GM18868 (cell line): ENCODE data around the gene TMCC1.

Experiments
- ATAC-seq: cut with Tn5 transposase; IDR thresholded peaks from one replicate; pipeline ENCODE4 v1.9.1; 2021; ENCODE audit warnings: mild to moderate bottlenecking, moderate library complexity; ENCODE audit not compliant: unreplicated experiment

TMCC1 gene

GRCh38 chr3:129602730-129603560, 290.6 kb downstream of the TMCC1 start:
- no peak for ATAC-seq

- no peak for ATAC-seq
Observed at GRCh38 chr3:129602309-129602708, 291.2 kb downstream of the TMCC1 start.

- ATAC-seq, result no peak
Observed at GRCh38 chr3:129601713-129602112, 291.8 kb downstream of the TMCC1 start.

- ATAC-seq, result no peak
Observed at GRCh38 chr3:129600348-129600747, 293.2 kb downstream of the TMCC1 start.

DNA sequence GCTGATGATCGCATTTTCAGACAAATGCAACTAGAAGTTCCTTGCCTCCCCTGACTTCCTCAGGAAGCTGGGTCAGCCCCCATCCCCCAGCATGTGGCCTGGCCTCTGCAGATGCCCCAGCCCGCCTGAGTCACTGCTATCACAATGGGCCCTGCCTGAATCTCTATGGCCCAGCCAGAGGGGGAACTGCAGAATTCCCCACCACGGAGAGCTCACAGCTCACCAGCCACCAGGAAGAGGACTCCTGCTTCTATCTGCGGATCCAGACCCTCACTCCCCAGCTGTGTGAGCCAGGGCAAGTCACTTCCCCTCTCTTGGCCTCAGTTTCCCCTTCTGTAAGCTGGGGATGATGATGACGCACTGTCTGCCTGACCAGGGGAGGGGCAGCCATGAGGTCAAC, 293.9 kb downstream of the TMCC1 start:
- ATAC-seq, result no peak

DNA sequence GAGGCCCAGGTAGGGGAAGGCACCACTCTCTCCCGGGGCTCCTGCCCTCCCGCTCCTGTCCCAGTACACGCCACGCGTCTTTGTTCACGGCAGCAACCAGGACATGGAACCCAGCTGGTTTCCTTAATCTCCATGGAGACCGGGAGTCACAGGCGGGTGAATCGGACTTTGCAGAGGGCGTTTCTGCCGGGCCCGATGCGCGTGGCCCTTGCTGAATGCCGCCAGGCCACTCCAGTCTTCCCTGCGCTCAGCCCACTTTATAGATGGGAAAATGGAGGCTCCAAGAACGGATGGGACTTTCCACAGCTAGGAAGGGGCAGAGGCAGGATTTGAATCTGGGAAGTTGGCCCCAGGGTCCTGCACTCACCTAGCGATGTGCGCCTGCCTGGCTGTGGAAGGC, 294.4 kb downstream of the TMCC1 start:
- no peak for ATAC-seq

GRCh38 chr3:129598484-129598883, 295.0 kb downstream of the TMCC1 start:
- no peak for ATAC-seq

DNA sequence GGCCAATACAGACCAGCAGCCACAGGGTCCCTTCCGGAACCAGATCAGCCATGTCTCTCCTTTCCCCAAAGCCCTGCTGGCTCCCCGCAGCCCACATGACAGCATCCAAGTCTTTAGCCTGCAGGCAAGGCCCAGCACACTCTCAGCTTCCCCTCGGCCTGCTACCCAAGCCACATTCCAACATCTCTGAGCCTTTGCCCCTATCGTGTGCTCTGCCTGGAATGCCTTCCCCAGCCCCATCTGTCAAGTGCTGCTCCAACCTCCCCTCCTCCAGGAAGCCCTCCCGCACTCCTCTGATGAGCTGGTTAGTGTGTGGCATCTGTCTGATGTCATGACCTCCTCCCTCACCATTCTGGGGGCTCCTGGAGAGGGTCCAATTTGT, 295.5 kb downstream of the TMCC1 start:
- ATAC-seq, result no peak
